HUES64 (cell line): ENCODE data around the gene TMTC2.

Experiments used
- H3K27ac ChIP-seq: 2 replicates; pipeline ENCODE4 v1.7.0; 2013; ENCODE audit warnings: low read depth, low read length, inconsistent platforms
- H3K27me3 ChIP-seq: 2 replicates; pipeline ENCODE4 v1.6.1; 2013; ENCODE audit warnings: mild to moderate bottlenecking, low read length; ENCODE audit not compliant: insufficient read depth
- H3K36me3 ChIP-seq: 2 replicates; pipeline ENCODE4 v1.6.1; 2013; ENCODE audit warnings: mild to moderate bottlenecking, low read length; ENCODE audit not compliant: insufficient read depth
- H3K4me1 ChIP-seq: 2 replicates; pipeline ENCODE4 v1.6.1; 2013; ENCODE audit warnings: mild to moderate bottlenecking, low read length, moderate library complexity; ENCODE audit not compliant: insufficient read depth
- H3K4me3 ChIP-seq: 2 replicates; pipeline ENCODE4 v1.5.1; 2013; ENCODE audit warnings: mild to moderate bottlenecking, low read length, moderate library complexity
- H3K9ac ChIP-seq: 2 replicates; pipeline ENCODE4 v1.6.1; 2013; ENCODE audit warnings: mild to moderate bottlenecking, low read depth, low read length
- H3K9me3 ChIP-seq: 2 replicates; pipeline ENCODE4 v1.6.1; 2013; ENCODE audit warnings: low read depth, low read length; ENCODE audit not compliant: insufficient read depth
- WGBS: fragments of 150-250, 120-280 bp; methylation state at CpG from one replicate; pipeline ENCODE4 v1.1.7; 2013; ENCODE audit warnings: missing lambda C conversion rate; 5-methylcytosine and 5-hydroxymethylcytosine counted together

TMTC2 gene

GRCh38 chr12:82728710-82729109 is 42.0 kb downstream of the TMTC2 start:
- H3K9me3 ChIP-seq: no peaks in the 10 kb centered on the region
- WGBS: 96% methylated on average over 22 of the region's 22 CpGs
- no peak overlapping the region for H3K27ac ChIP-seq
- no peak overlapping the region for H3K9ac ChIP-seq
- H3K4me1 ChIP-seq: no peaks in the 10 kb centered on the region
- H3K36me3 ChIP-seq: no peaks in the 10 kb centered on the region
- no peaks in the 10 kb centered on the region for H3K27me3 ChIP-seq
- H3K4me3 ChIP-seq: no peak overlapping the region

- Histone ChIP-seq H3K27ac (no peak overlapping the region), H3K4me1 (no peaks in the 10 kb centered on the region), H3K27me3 (no peaks in the 10 kb centered on the region), H3K4me3 (no peak overlapping the region), H3K9ac (no peak overlapping the region), H3K36me3 (0 out of 2 replicates have a peak, but pooled peaks cover 3% of the 10 kb centered on the region), H3K9me3 (no peaks in the 10 kb centered on the region)
- 93% methylated on average over 7 of the region's 7 CpGs for WGBS
Measured at GRCh38 chr12:82730953-82731459, 44.3 kb downstream of the TMTC2 start.

GRCh38 chr12:82740129-82741000 is 53.7 kb downstream of the TMTC2 start:
- no peak overlapping the region for H3K9ac ChIP-seq
- H3K27ac ChIP-seq: no peak overlapping the region
- no peaks in the 10 kb centered on the region for H3K27me3 ChIP-seq
- H3K9me3 ChIP-seq: no peaks in the 10 kb centered on the region
- peaks cover 3% of the 10 kb centered on the region; the same call in 1 of the 2 replicates for H3K4me1 ChIP-seq
- H3K36me3 ChIP-seq: no peaks in the 10 kb centered on the region
- 61% methylated on average over 7 of the region's 7 CpGs for WGBS
- no peak overlapping the region for H3K4me3 ChIP-seq

GRCh38 chr12:82745063-82745674 is 58.5 kb downstream of the TMTC2 start:
- Histone ChIP-seq H3K27ac (no peak overlapping the region), H3K36me3 (no peaks in the 10 kb centered on the region), H3K27me3 (no peaks in the 10 kb centered on the region), H3K9ac (no peak overlapping the region), H3K4me1 (peaks cover 5% of the 10 kb centered on the region; the same call in 1 of the 2 replicates), H3K4me3 (no peak overlapping the region), H3K9me3 (no peaks in the 10 kb centered on the region)
- 86% methylated on average over 4 of the region's 4 CpGs for WGBS

GRCh38 chr12:82745807-82746206 is 59.1 kb downstream of the TMTC2 start:
- Histone ChIP-seq H3K36me3 (no peaks in the 10 kb centered on the region), H3K9me3 (no peaks in the 10 kb centered on the region), H3K27ac (no peak overlapping the region), H3K27me3 (no peaks in the 10 kb centered on the region), H3K4me1 (peaks cover 5% of the 10 kb centered on the region; the same call in 1 of the 2 replicates), H3K9ac (no peak overlapping the region), H3K4me3 (no peak overlapping the region)
- 93% methylated on average over 4 of the region's 4 CpGs for WGBS

- Histone ChIP-seq H3K27ac (no peak overlapping the region), H3K36me3 (no peaks in the 10 kb centered on the region), H3K9me3 (no peaks in the 10 kb centered on the region), H3K27me3 (no peaks in the 10 kb centered on the region), H3K9ac (no peak overlapping the region), H3K4me1 (peaks cover 5% of the 10 kb centered on the region; the same call in 1 of the 2 replicates), H3K4me3 (no peak overlapping the region)
- 82% methylated on average over 2 of the region's 2 CpGs for WGBS
Measured at GRCh38 chr12:82746668-82747067, 60.0 kb downstream of the TMTC2 start.

- peaks cover 5% of the 10 kb centered on the region; the same call in 1 of the 2 replicates for H3K4me1 ChIP-seq
- no peaks in the 10 kb centered on the region for H3K9me3 ChIP-seq
- H3K9ac ChIP-seq: no peak overlapping the region
- no peaks in the 10 kb centered on the region for H3K36me3 ChIP-seq
- no peak overlapping the region for H3K4me3 ChIP-seq
- no peak overlapping the region for H3K27ac ChIP-seq
- 86% methylated on average over 4 of the region's 4 CpGs for WGBS
- no peaks in the 10 kb centered on the region for H3K27me3 ChIP-seq
Measured at GRCh38 chr12:82749015-82749414, 62.3 kb downstream of the TMTC2 start.

GRCh38 chr12:82754856-82755255 is 68.2 kb downstream of the TMTC2 start:
- Histone ChIP-seq H3K36me3 (no peaks in the 10 kb centered on the region), H3K27ac (no peak overlapping the region), H3K4me3 (no peak overlapping the region), H3K9me3 (no peaks in the 10 kb centered on the region), H3K9ac (no peak overlapping the region), H3K27me3 (no peaks in the 10 kb centered on the region; the same call in 1 of the 2 replicates), H3K4me1 (peaks cover 28% of the 10 kb centered on the region)

GRCh38 chr12:82756303-82756702 is 69.6 kb downstream of the TMTC2 start:
- Histone ChIP-seq H3K4me1 (peaks cover 33% of the 10 kb centered on the region), H3K36me3 (no peaks in the 10 kb centered on the region), H3K27me3 (no peaks in the 10 kb centered on the region; the same call in 1 of the 2 replicates), H3K9ac (no peak overlapping the region), H3K9me3 (no peaks in the 10 kb centered on the region), H3K4me3 (no peak overlapping the region), H3K27ac (no peak overlapping the region)
- WGBS: 9% methylated on average over 2 of the region's 2 CpGs

GRCh38 chr12:82757059-82757458 is 70.4 kb downstream of the TMTC2 start:
- Histone ChIP-seq H3K27me3 (no peaks in the 10 kb centered on the region; the same call in 1 of the 2 replicates), H3K27ac (no peak overlapping the region), H3K36me3 (no peaks in the 10 kb centered on the region), H3K4me1 (peaks cover 33% of the 10 kb centered on the region), H3K9me3 (no peaks in the 10 kb centered on the region), H3K4me3 (no peak overlapping the region), H3K9ac (no peak overlapping the region)
- WGBS: no CpG with 5 or more reads among the region's 1 CpG

- WGBS: 48% methylated on average over 1 of the region's 1 CpG
- no peak overlapping the region for H3K4me3 ChIP-seq
- no peaks in the 10 kb centered on the region; the same call in 1 of the 2 replicates for H3K27me3 ChIP-seq
- no peaks in the 10 kb centered on the region for H3K36me3 ChIP-seq
- H3K4me1 ChIP-seq: peaks cover 33% of the 10 kb centered on the region
- H3K9ac ChIP-seq: no peak overlapping the region
- no peak overlapping the region for H3K27ac ChIP-seq
- H3K9me3 ChIP-seq: no peaks in the 10 kb centered on the region
Measured at GRCh38 chr12:82757656-82758055, 71.0 kb downstream of the TMTC2 start.
